ENCODE results near the gene RAB8B.

RAB8B gene

DNA sequence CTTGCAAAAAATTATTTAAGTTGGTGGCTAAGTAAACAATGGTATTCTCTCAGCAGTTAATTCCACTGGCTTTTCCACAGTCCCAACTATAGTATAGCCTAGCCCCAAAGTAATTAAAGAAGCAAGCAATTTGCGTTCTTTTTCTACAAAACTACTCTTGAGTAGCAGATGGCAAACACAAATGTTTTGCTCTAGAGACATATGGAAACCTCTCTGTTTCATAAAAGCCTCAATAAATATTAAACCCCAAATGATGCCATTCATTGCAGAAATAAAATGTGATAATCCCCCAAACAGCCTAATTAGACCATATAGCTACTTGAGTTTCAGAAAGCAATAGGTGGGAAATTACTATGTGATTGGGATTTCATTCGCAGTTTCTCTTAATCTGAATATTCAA lies 8.7 kb upstream of the RAB8B start:
- TF ChIP-seq, protein P1, sequence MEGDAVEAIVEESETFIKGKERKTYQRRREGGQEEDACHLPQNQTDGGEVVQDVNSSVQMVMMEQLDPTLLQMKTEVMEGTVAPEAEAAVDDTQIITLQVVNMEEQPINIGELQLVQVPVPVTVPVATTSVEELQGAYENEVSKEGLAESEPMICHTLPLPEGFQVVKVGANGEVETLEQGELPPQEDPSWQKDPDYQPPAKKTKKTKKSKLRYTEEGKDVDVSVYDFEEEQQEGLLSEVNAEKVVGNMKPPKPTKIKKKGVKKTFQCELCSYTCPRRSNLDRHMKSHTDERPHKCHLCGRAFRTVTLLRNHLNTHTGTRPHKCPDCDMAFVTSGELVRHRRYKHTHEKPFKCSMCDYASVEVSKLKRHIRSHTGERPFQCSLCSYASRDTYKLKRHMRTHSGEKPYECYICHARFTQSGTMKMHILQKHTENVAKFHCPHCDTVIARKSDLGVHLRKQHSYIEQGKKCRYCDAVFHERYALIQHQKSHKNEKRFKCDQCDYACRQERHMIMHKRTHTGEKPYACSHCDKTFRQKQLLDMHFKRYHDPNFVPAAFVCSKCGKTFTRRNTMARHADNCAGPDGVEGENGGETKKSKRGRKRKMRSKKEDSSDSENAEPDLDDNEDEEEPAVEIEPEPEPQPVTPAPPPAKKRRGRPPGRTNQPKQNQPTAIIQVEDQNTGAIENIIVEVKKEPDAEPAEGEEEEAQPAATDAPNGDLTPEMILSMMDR (IDR thresholded peaks at IDR 0.05; ENCODE audit: borderline replicate concordance, insufficient read depth, low read depth, low read length): no peak
- no peak overlapping the region for H3K4me3 ChIP-seq (ENCODE audit: low read depth, low read length)

DNA sequence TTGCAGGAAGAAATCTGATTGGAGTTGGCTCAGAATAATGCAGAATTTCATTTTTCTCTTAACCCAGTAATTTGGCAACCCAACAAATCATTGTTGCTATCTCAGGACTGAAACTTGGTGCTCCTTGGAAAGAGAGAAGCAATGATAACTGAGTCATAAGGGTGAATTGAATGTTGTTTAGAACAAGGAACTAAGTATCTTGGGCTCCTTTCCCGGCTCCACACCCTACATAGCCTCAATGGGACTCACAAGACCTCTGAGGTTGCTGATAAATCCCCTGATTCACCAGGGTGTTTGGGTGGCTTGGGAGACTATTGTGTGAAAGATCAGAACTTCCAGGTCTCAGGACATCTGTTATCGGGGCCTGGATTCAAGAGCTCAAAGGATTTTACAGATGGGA lies 7.8 kb upstream of the RAB8B start:
- no peak overlapping the region for H3K4me3 ChIP-seq (ENCODE audit: low read depth, low read length)
- TF ChIP-seq, protein P1 (IDR thresholded peaks at IDR 0.05; ENCODE audit: borderline replicate concordance, insufficient read depth, low read depth, low read length): no peak

DNA sequence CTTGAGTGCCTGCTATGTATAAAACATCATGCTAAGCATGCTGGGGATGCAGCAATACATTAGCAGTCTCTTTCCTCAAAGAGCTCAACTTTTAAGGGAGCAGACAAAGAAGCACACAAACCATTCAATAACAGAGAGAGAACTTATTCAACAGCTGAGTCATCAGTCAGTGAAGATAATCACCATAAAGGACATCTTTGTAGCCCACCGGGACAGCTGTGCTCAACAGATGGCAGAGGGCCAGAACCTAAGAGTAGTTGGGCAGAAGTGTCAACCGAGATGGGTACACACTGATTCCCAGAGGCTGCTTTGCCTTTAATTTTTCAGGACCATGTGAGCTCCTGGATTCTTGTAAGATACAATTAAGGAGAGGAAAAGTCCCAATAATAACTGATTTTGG lies 4.2 kb upstream of the RAB8B start:
- TF ChIP-seq, protein P1 (IDR thresholded peaks at IDR 0.05; ENCODE audit: borderline replicate concordance, insufficient read depth, low read depth, low read length): no peak
- no peak overlapping the region for H3K4me3 ChIP-seq (ENCODE audit: low read depth, low read length)

DNA sequence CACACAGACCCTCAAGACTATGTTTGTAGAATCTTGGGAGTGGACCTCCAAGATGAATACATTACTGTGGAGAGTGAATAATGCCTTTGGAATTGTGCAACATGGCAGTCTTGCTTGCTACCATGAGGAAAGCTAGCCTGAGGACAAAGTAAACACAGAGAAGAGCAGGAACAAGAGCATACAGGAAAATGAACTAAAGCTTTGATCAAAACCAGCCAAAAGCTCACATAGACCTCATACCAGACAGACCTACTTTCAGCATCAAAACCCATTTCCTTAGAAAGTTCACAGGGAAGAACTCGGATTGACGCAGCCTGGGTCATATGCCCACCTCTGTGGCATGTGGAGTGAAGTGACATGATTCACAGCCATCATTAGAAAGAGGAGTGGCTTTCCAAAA lies 3.3 kb upstream of the RAB8B start:
- H3K4me3 ChIP-seq (ENCODE audit: low read depth, low read length): no peak overlapping the region
- TF ChIP-seq, protein P1 (IDR thresholded peaks at IDR 0.05; ENCODE audit: borderline replicate concordance, insufficient read depth, low read depth, low read length): no peak

DNA sequence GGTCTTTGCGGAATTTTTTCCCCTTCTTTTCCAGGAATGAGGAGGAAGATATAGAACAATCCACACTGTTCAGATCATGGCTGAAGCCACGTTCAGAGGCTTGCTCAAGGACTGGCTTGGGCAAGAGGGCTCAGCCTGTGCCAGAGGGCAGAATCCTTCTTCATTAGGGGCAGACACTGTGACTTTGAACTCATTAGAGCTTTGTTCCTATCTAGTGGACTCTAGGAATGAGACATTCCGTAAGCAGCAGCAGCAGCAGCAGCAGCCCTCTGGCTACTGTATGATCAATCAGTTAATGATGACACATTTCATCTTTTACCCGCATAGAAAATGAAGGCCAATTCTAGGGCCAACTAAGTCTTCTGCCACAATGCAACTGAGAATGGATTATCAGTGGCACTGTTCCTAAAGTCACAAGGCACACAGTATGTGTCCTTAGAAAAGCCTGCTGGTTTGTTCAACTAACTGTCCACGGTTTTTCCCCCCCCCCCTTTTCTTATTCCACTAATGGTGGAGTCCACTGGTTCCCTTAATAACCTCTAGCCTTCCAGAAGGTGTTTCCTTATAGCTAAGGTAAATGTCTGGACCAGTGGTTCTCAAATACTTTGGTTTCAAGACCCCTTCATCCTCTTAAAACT lies 1.7 kb upstream of the RAB8B start:
- TF ChIP-seq, protein P1 (IDR thresholded peaks at IDR 0.05; ENCODE audit: borderline replicate concordance, insufficient read depth, low read depth, low read length): no peak
- H3K4me3 ChIP-seq (ENCODE audit: low read depth, low read length): no peak overlapping the region

DNA sequence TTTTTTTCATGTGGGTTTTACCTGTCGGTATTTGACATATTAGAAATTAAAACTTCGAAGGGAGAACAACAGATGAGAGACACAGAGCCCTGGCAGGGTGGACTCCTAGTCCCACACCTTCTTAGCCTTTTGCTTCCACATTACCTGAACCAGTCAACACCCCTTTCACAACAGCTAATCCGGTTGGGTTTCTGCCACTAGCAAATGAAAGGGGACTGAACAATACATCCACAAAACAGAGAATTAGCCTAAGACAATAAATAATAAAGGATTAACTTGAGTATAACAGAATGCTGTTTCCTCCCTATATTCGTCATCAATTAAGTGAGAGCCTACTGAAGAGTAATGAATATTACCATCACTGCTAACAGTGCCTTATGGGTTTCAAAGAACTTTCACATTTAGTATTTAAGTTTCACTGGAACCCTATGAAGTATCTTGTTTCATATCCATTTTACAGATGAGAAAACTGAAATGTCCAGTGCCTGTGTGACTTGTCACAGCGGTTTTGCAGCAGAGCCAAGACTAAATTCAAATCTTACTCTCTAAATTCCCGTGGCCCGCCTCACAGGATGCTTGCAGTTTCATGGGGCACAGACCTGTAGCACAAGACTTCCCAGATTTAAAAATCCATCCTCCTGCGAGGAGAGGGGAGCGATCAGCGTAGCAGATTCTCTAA lies 1.0 kb upstream of the RAB8B start:
- TF ChIP-seq, protein P1 (IDR thresholded peaks at IDR 0.05; ENCODE audit: borderline replicate concordance, insufficient read depth, low read depth, low read length): no peak
- peak overlapping the region; percentile 66 for H3K4me3 ChIP-seq (ENCODE audit: low read depth, low read length)
